HL-60 (cell line): Measurements from ENCODE around the gene RNF214.

Source experiments
- DNase-seq, 2 experiments: peaks; one replicate each; pipeline ENCODE4 v3.0.0-alpha.2; 2010 to 2020; ENCODE audit warnings: low read depth in 1 of 2, low spot score in 1 of 2
- H3K27ac ChIP-seq: fragments of 250-450 bp; sonication (Bioruptor Pico); replicated peaks from 2 replicates; pipeline ENCODE4 v1.5.1; 2020; ENCODE audit warnings: mild to moderate bottlenecking, moderate library complexity
- H3K27me3 ChIP-seq: fragments of 250-450 bp; sonication (Bioruptor Pico); 2 replicates; pipeline ENCODE4 v1.5.1; 2021; ENCODE audit warnings: mild to moderate bottlenecking, moderate library complexity; ENCODE audit not compliant: insufficient read depth, poor library complexity, severe bottlenecking
- H3K4me3 ChIP-seq: replicated peaks from 2 replicates; pipeline ENCODE4 v1.5.1; 2011; ENCODE audit warnings: mild to moderate bottlenecking, control low read depth, low read length; ENCODE audit not compliant: insufficient read depth
- GABPA ChIP-seq: IDR thresholded peaks from 2 replicates; pipeline ENCODE4 v1.6.1; 2012; ENCODE audit warnings: low read depth
- POLR2AphosphoS5 ChIP-seq: IDR thresholded peaks from 2 replicates; pipeline ENCODE4 v1.6.1; 2012; ENCODE audit warnings: low read depth
- SPI1 ChIP-seq: IDR thresholded peaks from 2 replicates; pipeline ENCODE4 v1.6.1; 2012; ENCODE audit warnings: low read depth, mild to moderate bottlenecking, borderline replicate concordance
- TF ChIP-seq, protein P1 (sequence below): IDR thresholded peaks from one replicate; pipeline ENCODE4 v1.5.1; 2011; ENCODE audit warnings: low read length, control low read depth, inconsistent platforms; ENCODE audit not compliant: insufficient read depth
- TF ChIP-seq, protein P2 (sequence below): IDR thresholded peaks from 2 replicates; pipeline ENCODE4 v1.6.1; 2012; ENCODE audit warnings: low read depth; ENCODE audit not compliant: insufficient replicate concordance

RNF214 gene

DNA sequence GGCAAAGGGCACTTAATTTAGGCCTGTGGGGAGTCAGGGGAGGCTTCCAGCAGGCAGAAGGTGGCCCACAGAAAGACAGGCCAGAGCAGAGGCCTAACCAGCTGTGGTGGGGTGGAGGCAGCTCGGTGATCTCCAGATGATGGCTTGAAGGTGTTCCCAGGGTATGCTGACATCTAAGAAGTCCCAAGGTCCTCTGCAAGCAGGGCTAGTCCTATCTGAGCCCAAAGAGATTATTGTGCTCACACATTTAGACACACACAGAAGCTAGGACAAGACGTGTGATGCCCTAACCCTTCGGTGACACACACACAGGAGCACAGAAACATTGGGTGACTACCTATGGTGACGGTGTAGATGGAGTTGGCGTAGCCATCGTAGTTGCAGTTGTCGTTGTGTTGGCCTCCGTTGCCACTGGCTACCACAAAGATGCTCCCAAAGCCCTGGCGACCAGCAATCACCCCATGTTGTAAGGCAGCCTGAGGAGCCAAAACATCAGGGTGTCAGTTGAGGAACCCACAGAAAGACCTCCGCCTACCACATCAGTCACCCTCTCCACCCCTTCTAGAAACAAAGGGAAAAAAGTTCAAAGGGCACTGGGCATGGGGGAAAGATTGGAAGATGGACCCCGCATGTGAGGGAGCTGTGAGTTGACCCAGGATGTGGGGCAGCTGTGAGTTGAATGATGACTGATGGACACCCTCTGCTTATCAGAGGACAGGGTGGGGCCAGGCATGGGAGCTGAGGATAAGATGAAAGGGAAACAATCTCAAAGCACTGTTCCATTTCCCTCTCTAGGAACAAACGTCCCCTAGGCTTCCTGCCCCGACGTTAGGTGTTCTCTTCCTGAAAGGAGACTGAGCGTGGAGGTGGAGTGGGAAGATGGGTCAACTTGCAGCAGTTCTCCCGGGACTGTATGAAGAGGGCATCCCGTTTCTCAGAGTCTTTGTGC lies 8.5 kb upstream of the RNF214 start:
- TF ChIP-seq GABPA (no peak), SPI1 (no peak), POLR2AphosphoS5 (no peak)
- TF ChIP-seq, protein P1, sequence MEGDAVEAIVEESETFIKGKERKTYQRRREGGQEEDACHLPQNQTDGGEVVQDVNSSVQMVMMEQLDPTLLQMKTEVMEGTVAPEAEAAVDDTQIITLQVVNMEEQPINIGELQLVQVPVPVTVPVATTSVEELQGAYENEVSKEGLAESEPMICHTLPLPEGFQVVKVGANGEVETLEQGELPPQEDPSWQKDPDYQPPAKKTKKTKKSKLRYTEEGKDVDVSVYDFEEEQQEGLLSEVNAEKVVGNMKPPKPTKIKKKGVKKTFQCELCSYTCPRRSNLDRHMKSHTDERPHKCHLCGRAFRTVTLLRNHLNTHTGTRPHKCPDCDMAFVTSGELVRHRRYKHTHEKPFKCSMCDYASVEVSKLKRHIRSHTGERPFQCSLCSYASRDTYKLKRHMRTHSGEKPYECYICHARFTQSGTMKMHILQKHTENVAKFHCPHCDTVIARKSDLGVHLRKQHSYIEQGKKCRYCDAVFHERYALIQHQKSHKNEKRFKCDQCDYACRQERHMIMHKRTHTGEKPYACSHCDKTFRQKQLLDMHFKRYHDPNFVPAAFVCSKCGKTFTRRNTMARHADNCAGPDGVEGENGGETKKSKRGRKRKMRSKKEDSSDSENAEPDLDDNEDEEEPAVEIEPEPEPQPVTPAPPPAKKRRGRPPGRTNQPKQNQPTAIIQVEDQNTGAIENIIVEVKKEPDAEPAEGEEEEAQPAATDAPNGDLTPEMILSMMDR: no peak
- TF ChIP-seq, protein P2, sequence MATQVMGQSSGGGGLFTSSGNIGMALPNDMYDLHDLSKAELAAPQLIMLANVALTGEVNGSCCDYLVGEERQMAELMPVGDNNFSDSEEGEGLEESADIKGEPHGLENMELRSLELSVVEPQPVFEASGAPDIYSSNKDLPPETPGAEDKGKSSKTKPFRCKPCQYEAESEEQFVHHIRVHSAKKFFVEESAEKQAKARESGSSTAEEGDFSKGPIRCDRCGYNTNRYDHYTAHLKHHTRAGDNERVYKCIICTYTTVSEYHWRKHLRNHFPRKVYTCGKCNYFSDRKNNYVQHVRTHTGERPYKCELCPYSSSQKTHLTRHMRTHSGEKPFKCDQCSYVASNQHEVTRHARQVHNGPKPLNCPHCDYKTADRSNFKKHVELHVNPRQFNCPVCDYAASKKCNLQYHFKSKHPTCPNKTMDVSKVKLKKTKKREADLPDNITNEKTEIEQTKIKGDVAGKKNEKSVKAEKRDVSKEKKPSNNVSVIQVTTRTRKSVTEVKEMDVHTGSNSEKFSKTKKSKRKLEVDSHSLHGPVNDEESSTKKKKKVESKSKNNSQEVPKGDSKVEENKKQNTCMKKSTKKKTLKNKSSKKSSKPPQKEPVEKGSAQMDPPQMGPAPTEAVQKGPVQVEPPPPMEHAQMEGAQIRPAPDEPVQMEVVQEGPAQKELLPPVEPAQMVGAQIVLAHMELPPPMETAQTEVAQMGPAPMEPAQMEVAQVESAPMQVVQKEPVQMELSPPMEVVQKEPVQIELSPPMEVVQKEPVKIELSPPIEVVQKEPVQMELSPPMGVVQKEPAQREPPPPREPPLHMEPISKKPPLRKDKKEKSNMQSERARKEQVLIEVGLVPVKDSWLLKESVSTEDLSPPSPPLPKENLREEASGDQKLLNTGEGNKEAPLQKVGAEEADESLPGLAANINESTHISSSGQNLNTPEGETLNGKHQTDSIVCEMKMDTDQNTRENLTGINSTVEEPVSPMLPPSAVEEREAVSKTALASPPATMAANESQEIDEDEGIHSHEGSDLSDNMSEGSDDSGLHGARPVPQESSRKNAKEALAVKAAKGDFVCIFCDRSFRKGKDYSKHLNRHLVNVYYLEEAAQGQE: no peak
- Histone ChIP-seq H3K27me3 (no peaks in the 10 kb centered on the region), H3K4me3 (no peak overlapping the region), H3K27ac (no peak overlapping the region)
- DNase-seq: no peak

DNA sequence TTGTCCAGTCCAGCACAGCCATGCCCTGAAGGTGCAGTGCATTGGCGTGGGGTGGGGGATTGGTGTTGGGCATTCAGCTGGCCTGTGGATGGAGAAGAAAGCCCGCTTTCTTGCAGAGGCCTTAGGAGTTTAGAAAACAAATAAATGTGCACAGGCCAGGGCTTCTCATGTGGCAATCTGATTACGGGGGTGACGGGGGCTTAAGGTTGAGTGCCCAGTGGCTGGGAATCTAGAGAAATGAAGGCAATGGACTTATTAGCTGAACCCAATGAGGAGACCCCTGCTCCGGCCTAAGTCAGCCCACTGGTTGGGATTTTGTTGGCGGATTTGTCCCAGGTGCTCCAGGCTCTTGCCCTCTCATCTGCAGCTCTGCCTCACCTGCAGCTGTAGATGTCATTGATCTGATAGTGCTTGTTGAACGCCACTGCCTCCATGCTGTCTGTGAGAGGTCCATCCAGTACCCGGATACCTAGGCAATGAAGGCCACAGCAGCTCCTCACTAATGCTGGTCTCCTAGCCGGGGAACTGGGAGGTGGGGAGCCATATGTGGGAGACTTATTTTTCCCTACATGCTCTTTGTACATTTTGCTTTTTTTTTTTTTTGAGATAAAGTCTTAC lies 6.8 kb upstream of the RNF214 start:
- Histone ChIP-seq H3K27ac (no peak overlapping the region), H3K4me3 (no peak overlapping the region), H3K27me3 (no peaks in the 10 kb centered on the region)
- no peak for DNase-seq
- TF ChIP-seq, protein P2: no peak
- TF ChIP-seq, protein P1: no peak
- TF ChIP-seq GABPA (no peak), SPI1 (no peak), POLR2AphosphoS5 (no peak)

DNA sequence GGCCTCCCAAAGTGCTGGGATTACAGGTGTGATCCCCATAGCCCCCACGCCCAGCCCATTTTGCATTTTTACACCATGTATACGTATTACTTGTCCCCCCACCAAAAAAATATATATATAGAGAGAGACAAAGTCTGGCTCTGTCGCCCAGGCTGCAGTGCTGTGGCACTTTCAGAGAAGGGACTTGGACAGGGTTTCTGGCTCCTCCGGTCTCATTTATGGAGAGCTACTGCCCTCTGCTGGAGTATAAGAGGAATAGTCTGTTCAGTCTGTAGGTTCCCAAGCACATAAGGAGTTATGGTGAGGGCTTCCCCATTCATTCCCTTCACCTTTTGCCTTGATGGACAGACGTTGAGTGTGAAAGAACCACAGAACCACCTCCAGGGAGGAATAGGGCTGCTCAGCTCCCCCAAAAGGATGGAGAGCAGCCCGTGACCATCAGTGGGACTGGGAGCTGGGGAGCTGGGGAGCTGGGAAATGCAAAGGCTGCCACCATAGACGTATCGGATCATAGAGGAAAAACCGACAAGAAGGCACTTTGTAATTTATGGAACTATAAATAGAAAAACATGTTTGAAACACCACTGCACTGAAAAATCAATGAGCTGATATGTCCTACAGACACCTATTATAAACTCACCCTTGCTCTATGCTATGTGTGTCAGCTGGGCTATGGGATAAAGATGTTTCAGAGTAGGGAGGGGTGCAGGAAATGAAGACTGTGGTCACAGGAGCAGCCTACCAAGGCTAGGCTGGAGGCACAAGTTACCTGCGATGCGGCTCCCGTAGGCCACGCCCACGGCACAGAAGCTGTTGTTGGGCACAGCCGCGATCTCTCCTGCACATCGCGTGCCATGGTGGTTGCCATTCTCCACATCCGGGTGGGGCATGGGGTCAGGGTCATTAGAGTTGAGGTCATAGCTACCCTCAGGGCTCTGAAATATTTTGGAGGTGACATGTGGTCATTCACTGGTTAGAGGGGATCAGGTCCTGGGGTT lies 5.8 kb upstream of the RNF214 start:
- TF ChIP-seq SPI1 (no peak), POLR2AphosphoS5 (no peak)
- TF ChIP-seq, protein P1: peak; percentile 46
- TF ChIP-seq, protein P2: no peak

More for the DNA sequence above, 5.8 kb upstream of the RNF214 start:
- H3K27ac ChIP-seq: no peak overlapping the region
- H3K4me3 ChIP-seq: no peak overlapping the region
- no peaks in the 10 kb centered on the region for H3K27me3 ChIP-seq
- DNase-seq: peak; percentile 56 to 62
